IMR-90 (cell line): Measurements from ENCODE around the gene CYTH1. TPM values are rescaled to one million over a fixed set of nuclear protein-coding genes. Genes with fewer than 3 reads are reported as not detected.
A peak's percentile ranks its signal among the peaks of the same experiment; 100 is the strongest.

Experiments
- ATAC-seq: fragments of 200-7000 bp; cut with Tn5 transposase; 2 replicates; pipeline ENCODE4 v1.9.1; 2020; ENCODE audit warnings: low read depth, mild to moderate bottlenecking, moderate library complexity
- BruUV-seq: library from RNA; stranded (reverse); fragments of 400-500 nt; replicated peaks from 2 replicates; lab custom pipeline; 2021; lab: Mats Ljungman, UMichigan
- CTCF ChIA-PET: fragments of 300-600 bp; formaldehyde crosslinking; extraction: SDS; loops from one replicate; lab custom pipeline; 2021; ENCODE audit warnings: antibody characterized with exemption; lab: Yijun Ruan, JAX
- POLR2A ChIA-PET: fragments of 300-600 bp; sonication (Branson Sonifier 250); formaldehyde crosslinking; loops from one replicate; lab custom pipeline; 2022; ENCODE audit warnings: antibody characterized with exemption; ENCODE audit not compliant: unreplicated experiment; lab: Charles Lee
- DNase-seq: peaks from one replicate; pipeline ENCODE4 v3.0.0; 2013
- H2AFZ ChIP-seq: replicated peaks from 2 replicates; pipeline ENCODE3; 2013; ENCODE audit warnings: low read length, mild to moderate bottlenecking; ENCODE audit not compliant: poor library complexity
- H2AK5ac ChIP-seq: 2 replicates; pipeline ENCODE4 v1.6.1; 2013; ENCODE audit warnings: low read depth, low read length, inconsistent platforms
- H2AK9ac ChIP-seq: replicated peaks from 2 replicates; pipeline ENCODE3; 2013; ENCODE audit warnings: mild to moderate bottlenecking, low read depth, low read length, moderate library complexity; ENCODE audit not compliant: poor library complexity
- H2BK120ac ChIP-seq: 2 replicates; pipeline ENCODE4 v1.6.1; 2013; ENCODE audit warnings: low read depth, low read length, inconsistent platforms
- H2BK15ac ChIP-seq: 3 replicates; pipeline ENCODE4 v1.6.1; 2013; ENCODE audit warnings: low read depth, low read length, inconsistent platforms
- H2BK20ac ChIP-seq: 2 replicates; pipeline ENCODE4 v1.6.1; 2013; ENCODE audit warnings: low read depth, mild to moderate bottlenecking, inconsistent platforms, low read length, moderate library complexity
- H2BK5ac ChIP-seq: 2 replicates; pipeline ENCODE4 v1.6.1; 2013; ENCODE audit warnings: mild to moderate bottlenecking, low read depth, low read length, inconsistent platforms; ENCODE audit not compliant: poor library complexity, severe bottlenecking
- H3K14ac ChIP-seq: replicated peaks from 2 replicates; pipeline ENCODE4 v1.6.1; 2013; ENCODE audit warnings: low read depth, low read length, inconsistent platforms
- H3K18ac ChIP-seq: 2 replicates; pipeline ENCODE4 v1.6.1; 2013; ENCODE audit warnings: low read depth, low read length, control low read depth
- H3K23ac ChIP-seq: 2 replicates; pipeline ENCODE4 v1.6.1; 2013; ENCODE audit warnings: low read depth, low read length, inconsistent platforms
- H3K27ac ChIP-seq: 2 replicates; pipeline ENCODE4 v1.5.1; 2013; ENCODE audit warnings: mild to moderate bottlenecking, control low read depth, low read length; ENCODE audit not compliant: insufficient read depth
- H3K27me3 ChIP-seq: 2 replicates; pipeline ENCODE4 v1.6.1; 2013; ENCODE audit warnings: low read length; ENCODE audit not compliant: control insufficient read depth, insufficient read depth
- H3K36me3 ChIP-seq: 2 replicates; pipeline ENCODE4 v1.6.1; 2013; ENCODE audit warnings: low read length, mixed read lengths; ENCODE audit not compliant: control insufficient read depth, insufficient read depth
- H3K4ac ChIP-seq: 2 replicates; pipeline ENCODE4 v1.6.1; 2013; ENCODE audit warnings: low read depth, low read length, inconsistent platforms
- H3K4me1 ChIP-seq: 2 replicates; pipeline ENCODE4 v1.6.1; 2013; ENCODE audit warnings: low read length, mixed read lengths; ENCODE audit not compliant: control insufficient read depth, insufficient read depth
- H3K4me2 ChIP-seq: 2 replicates; pipeline ENCODE4 v1.6.1; 2013; ENCODE audit warnings: low read depth, mild to moderate bottlenecking, control low read depth, low read length, moderate library complexity
- H3K4me3 ChIP-seq: 2 replicates; pipeline ENCODE4 v1.5.1; 2013; ENCODE audit warnings: low read depth, mild to moderate bottlenecking, control low read depth, low read length, moderate library complexity; ENCODE audit not compliant: insufficient read depth
- H3K56ac ChIP-seq: 2 replicates; pipeline ENCODE4 v1.6.1; 2013; ENCODE audit warnings: low read length, inconsistent platforms; ENCODE audit not compliant: insufficient read depth; ENCODE audit errors: extremely low read depth
- H3K79me1 ChIP-seq, 2 experiments: 2 replicates each; pipeline ENCODE4 v1.6.1; 2013; ENCODE audit warnings: low read length in 2 of 2, inconsistent platforms in 1 of 2, low read depth in 1 of 2
- H3K9ac ChIP-seq: 2 replicates; pipeline ENCODE4 v1.6.1; 2013; ENCODE audit warnings: low read depth, low read length, control low read depth
- H3K9me1 ChIP-seq: 2 replicates; pipeline ENCODE4 v1.6.1; 2013; ENCODE audit warnings: low read length, inconsistent platforms; ENCODE audit not compliant: insufficient read depth
- H3K9me3 ChIP-seq: 2 replicates; pipeline ENCODE4 v1.6.1; 2013; ENCODE audit warnings: low read length; ENCODE audit not compliant: control insufficient read depth, insufficient read depth
- H4K20me1 ChIP-seq: 2 replicates; pipeline ENCODE4 v1.6.1; 2013; ENCODE audit warnings: low read length, inconsistent platforms; ENCODE audit not compliant: insufficient read depth
- H4K5ac ChIP-seq: 2 replicates; pipeline ENCODE4 v1.6.1; 2013; ENCODE audit warnings: mild to moderate bottlenecking, low read depth, low read length, control low read depth
- H4K8ac ChIP-seq, 2 experiments: 2 replicates each; pipeline ENCODE4 v1.6.1; 2013; ENCODE audit warnings: low read depth in 2 of 2, low read length in 2 of 2, control low read depth in 1 of 2, inconsistent platforms in 1 of 2
- H4K91ac ChIP-seq: 2 replicates; pipeline ENCODE4 v1.6.1; 2013; ENCODE audit warnings: low read depth, low read length, inconsistent platforms; ENCODE audit not compliant: insufficient read depth
- CTCF ChIP-seq: conservative IDR thresholded peaks from 2 replicates; pipeline ENCODE4 v1.5.1; 2012; ENCODE audit warnings: mild to moderate bottlenecking, low read depth, low read length, improper control_type of control experiment
- RFX5 ChIP-seq: IDR thresholded peaks from 2 replicates; pipeline ENCODE4 v1.8.0; 2012; ENCODE audit warnings: low read depth, mild to moderate bottlenecking, low read length, moderate library complexity
- SMC3 ChIP-seq: fragments of 150-350 bp; IDR thresholded peaks from 2 replicates; pipeline ENCODE4 v1.6.1; 2016; ENCODE audit warnings: low read depth, mild to moderate bottlenecking, antibody characterized with exemption, low read length, moderate library complexity
- WGBS, 2 experiments: methylation state at CpG; one replicate each; pipeline versions ENCODE4 v1.1.5 to v1.1.7; 2013; ENCODE audit warnings: missing lambda C conversion rate in 2 of 2; ENCODE audit not compliant: insufficient read length in 1 of 2; ENCODE audit errors: extremely low coverage in 2 of 2; 5-methylcytosine and 5-hydroxymethylcytosine counted together
- dilution Hi-C: fragments of 300-500 bp; cut with HindIII; formaldehyde crosslinking; loops from one replicate; pipeline ENCODE4 v1.14.3; 2018; ENCODE audit warnings: low sequenced_read_pairs; ENCODE audit not compliant: unreplicated experiment
- in situ Hi-C: fragments of 300-500 bp; cut with MboI; formaldehyde crosslinking; loops from 3 replicates; pipeline ENCODE4 v1.14.3; 2019; ENCODE audit warnings: low sequenced_read_pairs, inconsistent platforms, mixed read lengths
- intact Hi-C: fragments of 100-400 bp; cut with micrococcal nuclease; formaldehyde crosslinking; loops from 2 replicates; pipeline ENCODE4 v1.10.0; 2022
- polyA plus RNA-seq, 3 experiments: library from polyadenylated mRNA; depleted of rRNA; stranded (reverse); fragments of >200 nt; gene quantifications; 2 replicates each; pipeline ENCODE4 v1.2.3, GENCODE V29; 2012; ENCODE audit warnings: low replicate concordance in 1 of 3
- total RNA-seq: library from RNA; depleted of rRNA; stranded (reverse); fragments of >200 nt; gene quantifications from 2 replicates; pipeline ENCODE4 v1.2.3, GENCODE V29; 2012

Gene CYTH1
- total and polyA plus RNA-seq, 2 of the 4 experiments (the other 2 are of a cell fraction), result 7.9 to 12.4 TPM

GRCh38 chr17:78658281-78658785 is 123.7 kb downstream of the CYTH1 start:
- Histone ChIP-seq H3K27ac (no peak overlapping the region), H3K4me2 (no peak overlapping the region), H3K14ac (no peak overlapping the region), H2BK15ac (no peak overlapping the region), H3K9me3 (no peaks in the 10 kb centered on the region), H4K20me1 (no peaks in the 10 kb centered on the region), H2AK5ac (no peak overlapping the region), H3K9me1 (no peaks in the 10 kb centered on the region), H3K79me1 (no peaks in the 10 kb centered on the region), H3K4ac (no peak overlapping the region), H4K8ac (no peak overlapping the region), H3K4me3 (no peak overlapping the region), H2AFZ (no peak overlapping the region), H3K4me1 (no peaks in the 10 kb centered on the region), H2BK5ac (no peak overlapping the region), H2AK9ac (no peak overlapping the region), H3K36me3 (no peaks in the 10 kb centered on the region), H3K23ac (no peak overlapping the region), H3K27me3 (peaks cover 8% of the 10 kb centered on the region), H2BK20ac (no peak overlapping the region), H4K91ac (no peak overlapping the region), H3K9ac (no peak overlapping the region), H3K18ac (no peak overlapping the region), H4K5ac (no peak overlapping the region), H3K56ac (no peak overlapping the region), H2BK120ac (no peak overlapping the region)
- ATAC-seq, result no peak
- no TSS peak for BruUV-seq
- dilution Hi-C loops, result no loop called here
- WGBS, 2 experiments, result 87% methylated on average over 10 of the region's 18 CpGs; no CpG with 5 or more reads in 1 of the 2 experiments
- TF ChIP-seq RFX5, result no peak
- TF ChIP-seq CTCF, result no peak
- no peak for TF ChIP-seq SMC3
- ChIA-PET POLR2A (no interaction called here), CTCF (no interaction called here)
- DNase-seq, result peak; percentile 23
- in situ Hi-C loops, result no loop called here
- intact Hi-C loops, result no loop called here
